Tibial artery (tissue), 4 donors: ENCODE results near the gene GRIK2.

Source experiments
- DNase-seq, 2 donors: peaks; one replicate each; pipeline ENCODE4 v3.0.0-alpha.2; 2019
- H3K27ac ChIP-seq, 2 donors: fragments of 200-600 bp; sonication (generic) in 1 of 2; 1 replicate in 1 of 2; 2 replicates in 1 of 2; pipeline ENCODE4 v1.5.1; 2018 to 2019; ENCODE audit warnings: mild to moderate bottlenecking in 1 of 2
- H3K27me3 ChIP-seq, 2 donors: fragments of 200-600 bp; sonication (generic) in 1 of 2; one replicate each; pipeline versions ENCODE4 v1.5.1 to v1.6.0; 2016 to 2019
- H3K36me3 ChIP-seq, 3 donors: fragments of 200-600 bp; sonication (generic) in 2 of 3; one replicate each; pipeline ENCODE4 v1.5.1; 2016 to 2019; ENCODE audit warnings: mild to moderate bottlenecking in 2 of 3
- H3K4me1 ChIP-seq, 4 donors: fragments of 200-600 bp; sonication (generic) in 2 of 4; 1 replicate in 3 of 4; 2 replicates in 1 of 4; pipeline ENCODE4 v1.5.1; 2016 to 2019
- H3K4me3 ChIP-seq, 2 donors: fragments of 200-600 bp; sonication (generic) in 1 of 2; 1 replicate in 1 of 2; 2 replicates in 1 of 2; pipeline ENCODE4 v1.5.1; 2018 to 2019; ENCODE audit warnings: mild to moderate bottlenecking in 2 of 2
- H3K9me3 ChIP-seq, 3 donors: fragments of 200-600 bp; sonication (generic) in 1 of 3; one replicate each; pipeline ENCODE4 v1.5.1; 2016 to 2019
- CTCF ChIP-seq, 2 experiments: fragments of 200-600 bp in 1 of 2; fragments of 450-650 bp in 1 of 2; IDR thresholded peaks; one replicate each; pipeline ENCODE4 v1.5.1; 2017 to 2019; ENCODE audit warnings: antibody characterized with exemption in 2 of 2, mild to moderate bottlenecking in 1 of 2, moderate library complexity in 1 of 2
- intact Hi-C: fragments of 100-400 bp; cut with DNase I; formaldehyde crosslinking; loops from one replicate; pipeline ENCODE4 v1.15.0; 2023; ENCODE audit warnings: low total_unique reads

Gene GRIK2

DNA sequence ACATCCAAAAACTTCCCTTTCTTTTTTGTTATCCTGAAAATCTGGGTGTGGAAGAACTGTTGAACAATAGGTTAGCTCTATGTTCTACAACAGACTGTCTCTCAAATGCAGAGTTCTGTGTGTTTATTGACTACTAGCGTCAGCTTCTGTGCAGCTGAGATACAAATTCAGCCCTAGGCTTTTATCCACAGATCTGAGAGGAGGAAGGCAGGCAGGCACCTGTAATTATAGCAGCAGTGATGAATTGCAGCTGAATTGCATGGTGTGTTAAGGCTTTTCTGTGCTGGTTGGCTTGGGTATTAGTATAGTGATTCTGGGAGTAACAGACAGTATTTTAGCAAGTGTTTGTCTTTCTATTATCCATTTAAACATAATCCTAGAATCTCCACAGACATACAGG is 24.4 kb downstream of the GRIK2 start:
- Histone ChIP-seq H3K9me3 (no peaks in the 10 kb centered on the region), H3K4me1 (no peaks in the 10 kb centered on the region), H3K36me3 (no peaks in the 10 kb centered on the region), H3K4me3 (no peak overlapping the region), H3K27me3 (no peaks in the 10 kb centered on the region), H3K27ac (no peak overlapping the region)
- DNase-seq: no peak
- intact Hi-C loops: no loop called here
- TF ChIP-seq CTCF (IDR thresholded peaks at IDR 0.05): no peak

- no peaks in the 10 kb centered on the region for H3K36me3 ChIP-seq
- no peak for TF ChIP-seq CTCF (IDR thresholded peaks at IDR 0.05)
- no peaks in the 10 kb centered on the region for H3K27me3 ChIP-seq
- H3K4me1 ChIP-seq: no peaks in the 10 kb centered on the region
- no peak overlapping the region for H3K4me3 ChIP-seq
- intact Hi-C loops: no loop called here
- no peak overlapping the region for H3K27ac ChIP-seq
- DNase-seq: no peak
- H3K9me3 ChIP-seq: no peaks in the 10 kb centered on the region
Observed at GRCh38 chr6:101422251-101422650, 28.7 kb downstream of the GRIK2 start.

DNA sequence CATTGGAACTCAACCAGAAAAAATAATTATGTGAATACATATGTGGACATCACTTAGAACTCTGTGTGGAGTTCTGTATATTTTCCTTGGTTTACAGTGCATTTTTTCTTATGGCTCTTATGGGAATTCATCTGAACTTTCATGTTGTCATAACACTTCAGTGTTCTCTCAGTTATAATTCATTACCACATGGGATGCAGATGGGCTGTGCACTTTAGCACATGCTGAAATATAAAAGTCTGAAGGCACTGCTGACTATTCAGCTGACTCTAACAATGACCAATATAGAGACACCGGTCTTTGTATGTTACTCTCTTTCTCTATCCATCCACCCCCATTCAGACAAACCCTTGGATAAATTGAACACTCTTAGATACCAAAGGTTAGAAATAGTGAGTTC is 29.3 kb downstream of the GRIK2 start:
- TF ChIP-seq CTCF (IDR thresholded peaks at IDR 0.05): no peak
- Histone ChIP-seq H3K4me1 (no peaks in the 10 kb centered on the region), H3K27me3 (no peaks in the 10 kb centered on the region), H3K4me3 (no peak overlapping the region), H3K27ac (no peak overlapping the region), H3K9me3 (no peaks in the 10 kb centered on the region), H3K36me3 (no peaks in the 10 kb centered on the region)
- no peak for DNase-seq
- intact Hi-C loops: no loop called here

- no peak for DNase-seq
- Histone ChIP-seq H3K36me3 (no peaks in the 10 kb centered on the region), H3K27me3 (no peaks in the 10 kb centered on the region), H3K27ac (no peak overlapping the region), H3K9me3 (no peaks in the 10 kb centered on the region), H3K4me1 (peaks cover 0 to 13% (median 2%) of the 10 kb centered on the region in 4 donors), H3K4me3 (no peak overlapping the region)
- intact Hi-C loops: no loop called here
- TF ChIP-seq CTCF (IDR thresholded peaks at IDR 0.05): no peak
Observed at GRCh38 chr6:101429270-101429669, 35.8 kb downstream of the GRIK2 start.

DNA sequence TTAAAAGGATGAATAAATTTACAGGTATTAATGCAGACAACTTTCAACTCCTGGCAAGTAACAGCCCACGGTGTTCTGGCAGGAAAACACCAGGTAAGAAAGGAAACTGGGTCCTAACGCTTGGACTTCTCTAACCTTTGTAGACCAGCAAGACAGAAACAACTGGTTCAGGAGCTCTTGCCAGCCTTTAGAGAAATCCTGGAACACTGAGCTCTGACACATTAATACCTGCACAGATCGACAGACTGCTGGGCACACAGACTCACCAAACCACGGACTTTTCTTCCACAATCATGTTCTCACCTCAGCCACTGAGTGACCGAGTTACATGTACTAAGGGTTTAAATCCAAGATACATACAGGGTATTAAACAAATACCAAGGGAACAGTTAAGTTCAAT is 36.3 kb downstream of the GRIK2 start:
- H3K36me3 ChIP-seq: no peaks in the 10 kb centered on the region
- H3K4me1 ChIP-seq: peaks cover 0 to 13% (median 2%) of the 10 kb centered on the region in 4 donors
- TF ChIP-seq CTCF (IDR thresholded peaks at IDR 0.05): no peak
- H3K27ac ChIP-seq: no peak overlapping the region
- no peak for DNase-seq
- no peaks in the 10 kb centered on the region for H3K9me3 ChIP-seq
- intact Hi-C loops: no loop called here
- H3K27me3 ChIP-seq: no peaks in the 10 kb centered on the region
- no peak overlapping the region for H3K4me3 ChIP-seq

DNA sequence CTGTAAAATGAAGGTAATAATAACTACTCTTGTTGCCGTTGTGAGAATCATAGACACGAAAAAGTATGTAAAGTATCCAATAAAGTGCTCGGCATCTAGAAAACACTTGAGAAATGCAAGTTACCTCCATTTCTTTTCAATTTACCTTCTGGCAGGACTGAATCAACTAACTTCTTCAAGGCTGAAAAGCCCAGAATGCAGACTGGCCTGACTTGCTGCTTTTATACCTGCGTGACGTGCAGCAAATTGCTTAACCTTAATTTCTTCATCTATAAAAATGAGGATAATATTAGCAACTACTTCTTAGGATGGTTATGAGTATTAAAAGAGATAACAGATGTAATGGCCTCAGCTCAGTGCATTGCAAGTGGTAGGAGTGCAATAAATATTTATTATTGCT is 39.6 kb downstream of the GRIK2 start:
- Histone ChIP-seq H3K9me3 (no peaks in the 10 kb centered on the region), H3K36me3 (no peaks in the 10 kb centered on the region), H3K4me1 (peaks cover 0 to 13% (median 2%) of the 10 kb centered on the region in 4 donors), H3K4me3 (no peak overlapping the region), H3K27me3 (no peaks in the 10 kb centered on the region), H3K27ac (no peak overlapping the region)
- intact Hi-C loops: no loop called here
- DNase-seq: no peak
- no peak for TF ChIP-seq CTCF (IDR thresholded peaks at IDR 0.05)
